K562 (cell line): ENCODE results near the gene TTC31. TPM values are rescaled to one million over a fixed set of nuclear protein-coding genes. Genes with fewer than 3 reads are reported as not detected.

ENCODE experiments used
- ATAC-seq: fragments of 200-7000 bp; cut with Tn5 transposase; 3 replicates; pipeline ENCODE4 v1.9.1; 2020; ENCODE audit warnings: moderate library complexity
- BruUV-seq: library from RNA; stranded (reverse); fragments of 400-500 nt; replicated peaks from 2 replicates; lab custom pipeline; 2021; lab: Mats Ljungman, UMichigan
- CTCF ChIA-PET: fragments of 300-600 bp; formaldehyde crosslinking; extraction: SDS; loops from one replicate; lab custom pipeline; 2021; ENCODE audit warnings: low intra/inter-chr PET ratio; lab: Yijun Ruan, JAX
- POLR2A ChIA-PET: fragments of 300-600, 350-650 bp; sonication (Branson Sonifier 250); formaldehyde crosslinking; extraction: SDS; loops from one replicate; lab custom pipeline; 2021; ENCODE audit warnings: antibody characterized with exemption, inconsistent platforms; lab: Yijun Ruan, JAX
- DNase-seq, 4 experiments: peaks; one replicate each; pipeline versions ENCODE4 v3.0.0 to v3.0.0-alpha.2; 2011 to 2018; ENCODE audit warnings: low spot score in 3 of 4, mixed read lengths in 3 of 4; ENCODE audit errors: extremely low read depth in 1 of 4
- FAIRE-seq: peaks from 2 replicates; lab custom pipeline; 2011; peaks lifted over from hg19 to GRCh38; lab: Jason Lieb, UNC
- H2AFZ ChIP-seq: 2 replicates; pipeline ENCODE4 v1.6.0; 2011; ENCODE audit warnings: low read depth, low read length, control low read depth, inconsistent platforms
- H3K27ac ChIP-seq: fragments of 200-600 bp; 3 replicates; pipeline ENCODE4 v1.8.0; 2011; ENCODE audit warnings: low read depth, mild to moderate bottlenecking, control low read depth, inconsistent platforms, low read length, moderate library complexity, mixed read lengths; ENCODE audit errors: extremely low read depth
- H3K27me3 ChIP-seq, 2 experiments: fragments of 300-600 bp in 1 of 2; 2 replicates in 1 of 2; 3 replicates in 1 of 2; pipeline versions ENCODE4 v1.6.0 to v1.8.0; 2011; ENCODE audit warnings: inconsistent platforms in 2 of 2, low read length in 2 of 2, mild to moderate bottlenecking in 1 of 2, mixed read lengths in 1 of 2, moderate library complexity in 1 of 2; ENCODE audit not compliant: control insufficient read depth in 2 of 2, insufficient read depth in 2 of 2
- H3K36me3 ChIP-seq: fragments of 300-600 bp; 3 replicates; pipeline ENCODE4 v1.8.0; 2011; ENCODE audit warnings: mild to moderate bottlenecking, low read length, inconsistent platforms; ENCODE audit not compliant: control insufficient read depth, insufficient read depth
- H3K4me1 ChIP-seq, 2 experiments: fragments of 200-600 bp in 1 of 2; replicated peaks in 1 of 2; 2 replicates in 1 of 2; 3 replicates in 1 of 2; pipeline versions ENCODE4 v1.5.1 to v1.8.0; 2011; ENCODE audit warnings: inconsistent platforms in 2 of 2, low read length in 2 of 2, mild to moderate bottlenecking in 1 of 2, mixed read lengths in 1 of 2, moderate library complexity in 1 of 2; ENCODE audit not compliant: control insufficient read depth in 2 of 2, insufficient read depth in 2 of 2
- H3K4me2 ChIP-seq: 2 replicates; pipeline ENCODE4 v1.6.1; 2011; ENCODE audit warnings: low read length, control low read depth, inconsistent platforms, mixed read lengths; ENCODE audit not compliant: insufficient read depth
- H3K4me3 ChIP-seq: fragments of 200-600 bp; sonication (generic), shearing (Covaris generic); 2 replicates; pipeline ENCODE4 v1.5.1; 2016; ENCODE audit warnings: control low read depth, inconsistent platforms
- H3K79me2 ChIP-seq: fragments of 200-600 bp; 3 replicates; pipeline ENCODE4 v1.8.0; 2011; ENCODE audit warnings: low read length, inconsistent platforms; ENCODE audit not compliant: control insufficient read depth, insufficient read depth
- H3K9ac ChIP-seq, 2 experiments: 2 replicates each; pipeline versions ENCODE4 v1.6.0 to v1.6.1; 2011; ENCODE audit warnings: low read depth in 2 of 2, low read length in 2 of 2, control low read depth in 1 of 2, inconsistent platforms in 1 of 2, mild to moderate bottlenecking in 1 of 2, mixed read lengths in 1 of 2; ENCODE audit not compliant: insufficient read depth in 1 of 2
- H3K9me1 ChIP-seq: one replicate; pipeline ENCODE4 v1.6.0; 2011; ENCODE audit warnings: inconsistent platforms, mild to moderate bottlenecking, low read length, moderate library complexity; ENCODE audit not compliant: control insufficient read depth, insufficient read depth
- H3K9me3 ChIP-seq: replicated peaks from 2 replicates; pipeline ENCODE4 v1.5.1; 2011; ENCODE audit warnings: low read depth, low read length, inconsistent platforms; ENCODE audit not compliant: control insufficient read depth, insufficient read depth
- H4K20me1 ChIP-seq: replicated peaks from 2 replicates; pipeline ENCODE4 v1.6.1; 2011; ENCODE audit warnings: low read length, inconsistent platforms, mixed read lengths; ENCODE audit not compliant: control insufficient read depth, insufficient read depth
- BRD9 ChIP-seq: fragments of 450-650 bp; IDR thresholded peaks from 2 replicates; pipeline ENCODE4 v1.6.1; 2018; ENCODE audit warnings: low read depth; ENCODE audit not compliant: partially characterized antibody
- ERF ChIP-seq: fragments of 450-650 bp; formaldehyde crosslinking; IDR thresholded peaks from 2 replicates; pipeline ENCODE4 v1.4.0; 2020; ENCODE audit warnings: mild to moderate bottlenecking, mixed read lengths
- HNRNPL ChIP-seq: fragments of 200-400 bp; formaldehyde crosslinking; IDR thresholded peaks from 2 replicates; pipeline ENCODE4 v1.6.1; 2017; ENCODE audit warnings: low read depth, mild to moderate bottlenecking, low read length
- KAT2B ChIP-seq: IDR thresholded peaks from one replicate; pipeline ENCODE4 v1.6.1; 2012; ENCODE audit warnings: low read depth, mild to moderate bottlenecking, control low read depth, inconsistent platforms, low read length, moderate library complexity
- LEF1 ChIP-seq: fragments of 450-650 bp; IDR thresholded peaks from 2 replicates; pipeline ENCODE4 v1.6.1; 2016; ENCODE audit warnings: mild to moderate bottlenecking
- SETDB1 ChIP-seq: IDR thresholded peaks from one replicate; pipeline ENCODE4 v1.6.1; 2012; ENCODE audit warnings: low read length, control low read depth, inconsistent platforms
- YY1 ChIP-seq, 3 experiments: IDR thresholded peaks; 2 replicates each; pipeline ENCODE4 v1.6.1; 2011; ENCODE audit warnings: low read length in 2 of 3, mild to moderate bottlenecking in 2 of 3, moderate library complexity in 2 of 3, borderline replicate concordance in 1 of 3, control low read depth in 1 of 3, low read depth in 1 of 3; ENCODE audit not compliant: insufficient read depth in 3 of 3, insufficient replicate concordance in 2 of 3, control insufficient read depth in 1 of 3, insufficient read length in 1 of 3; ENCODE audit errors: extremely low read depth in 1 of 3
- ZNF780A ChIP-seq: fragments of 250-450 bp; sonication (Bioruptor Pico); IDR thresholded peaks from 2 replicates; pipeline ENCODE4 v1.5.0; 2021; ENCODE audit warnings: mild to moderate bottlenecking
- WGBS: fragments of 100-300 bp; shearing (Covaris generic); methylation state at CpG from one replicate; pipeline ENCODE4 v1.1.6; 2016; ENCODE audit warnings: low coverage, mixed read lengths; ENCODE audit not compliant: insufficient coverage; ENCODE audit errors: missing lambda C conversion rate; 5-methylcytosine and 5-hydroxymethylcytosine counted together
- in situ Hi-C: fragments of 300-500 bp; cut with MboI; formaldehyde crosslinking; loops from 4 replicates; pipeline ENCODE4 v1.15.0; 2018; ENCODE audit warnings: inconsistent platforms, mixed read lengths
- intact Hi-C: fragments of 100-400 bp; cut with micrococcal nuclease; formaldehyde crosslinking; loops from 2 replicates; pipeline ENCODE4 v1.14.2; 2022
- polyA plus RNA-seq, 8 experiments: library from polyadenylated mRNA; depleted of rRNA in 4 of 8; stranded (reverse) in 5 of 8; unstranded in 3 of 8; fragments of >200 nt; fragmentation: Nextera tagmentation in 2 of 8; fragmentation: Illumina TruSeq in 1 of 8; extraction: Ambion mirVana in 2 of 8; extraction: Trizol in 1 of 8; gene quantifications; 2 replicates each; pipeline versions ENCODE4 v1.2.1 to v1.2.3, GENCODE V29; 2011 to 2014; ENCODE audit warnings: inconsistent platforms in 1 of 8, missing spikeins in 1 of 8
- total RNA-seq, 7 experiments: library from RNA; depleted of rRNA in 6 of 7; stranded (reverse); fragments of >200 nt in 6 of 7; fragmentation: Illumina TruSeq in 2 of 7; extraction: Trizol in 2 of 7; gene quantifications; 2 replicates each; pipeline versions ENCODE4 v1.2.1 to v1.2.3, GENCODE V29; 2011 to 2021; ENCODE audit warnings: low replicate concordance in 1 of 7

The TTC31 gene
- total and polyA plus RNA-seq, 9 of the 15 experiments (the other 6 are each of a cell fraction or from before 2014, with no cell fraction given) = 4.7 to 30.5 (median 15.9) TPM

GRCh38 chr2:74522516-74522915, 39.6 kb downstream of the TTC31 start:
- ChIA-PET POLR2A (interaction anchor here (1.0 to 1.4 kb wide), 4 partner anchors 12 to 26 kb away, joined by 3 to 9 read pairs (median 4); partner anchors contain the start of gene PCGF1), CTCF (no interaction called here)
- Histone ChIP-seq H2AFZ (no peak overlapping the region), H3K4me2 (no peak overlapping the region), H3K27me3 (no peaks in the 10 kb centered on the region), H3K36me3 (peaks cover 20% of the 10 kb centered on the region), H3K79me2 (peaks cover 9% of the 10 kb centered on the region), H3K9me3 (no peaks in the 10 kb centered on the region)
- intact Hi-C loops = no loop called here
- FAIRE-seq (no peak), ATAC-seq (no peak)
- in situ Hi-C loops = no loop called here
- TF ChIP-seq KAT2B (no peak), YY1 (IDR thresholded peaks at IDR 0.05; ENCODE audit: borderline replicate concordance in 1 of 3, control insufficient read depth in 1 of 3, extremely low read depth in 1 of 3, insufficient read depth in 3 of 3, insufficient read length in 1 of 3, insufficient replicate concordance in 2 of 3, low read depth in 1 of 3, low read length in 2 of 3) (no peak), LEF1 (no peak), ZNF780A (CRISPR knock-in tag) (no peak), BRD9 (no peak), HNRNPL (no peak), SETDB1 (no peak), ERF (no peak)
- TF ChIP-seq, all 486 proteins: peak for 0
- BruUV-seq = no TSS peak
- H3K9ac ChIP-seq = no peak overlapping the region
- WGBS = 17% methylated on average over 3 of the region's 3 CpGs
- H3K27ac ChIP-seq = no peak overlapping the region
- H4K20me1 ChIP-seq = no peaks in the 10 kb centered on the region
- H3K4me1 ChIP-seq = no peaks in the 10 kb centered on the region; a peak in 1 of 5 replicates
- no peak overlapping the region for H3K4me3 ChIP-seq
- no peak for DNase-seq
- H3K9me1 ChIP-seq = no peaks in the 10 kb centered on the region
